Stimulated activated CD4-positive, alpha-beta T cell treated with anti-CD3 and anti-CD28 coated beads, Interleukin-12 subunit alpha, Interleukin-12 subunit beta, amount 100 ng/mL, for 48 hours (primary cell): Measurements from ENCODE around the gene KRT40.
A peak's percentile ranks its signal among the peaks of the same experiment; 100 is the strongest.

Experiments
- DNase-seq, 3 donors: peaks; one replicate each; pipeline ENCODE4 v3.0.0-alpha.2; 2020; ENCODE audit warnings: low read depth in 2 of 3, low spot score in 1 of 3

KRT40 gene

GRCh38 chr17:40953881-40954280, 30.2 kb downstream of the KRT40 start:
- DNase-seq: peak; percentile 6 to 22 (median 7)

- no peak for DNase-seq
These were observed 31.5 kb downstream of the KRT40 start for GRCh38 chr17:40952661-40953060.

- no peak for DNase-seq
These were observed 32.0 kb downstream of the KRT40 start for GRCh38 chr17:40952154-40952553.

GRCh38 chr17:40951011-40951622, 33.0 kb downstream of the KRT40 start:
- DNase-seq: no peak

GRCh38 chr17:40950176-40950575, 34.0 kb downstream of the KRT40 start:
- DNase-seq: no peak

- no peak for DNase-seq
These were observed 34.7 kb downstream of the KRT40 start for GRCh38 chr17:40949418-40949817.

- DNase-seq: no peak
These were observed 36.2 kb downstream of the KRT40 start for GRCh38 chr17:40947929-40948328.

GRCh38 chr17:40945414-40945813, 38.7 kb downstream of the KRT40 start:
- DNase-seq: no peak

GRCh38 chr17:40944531-40944930, 39.6 kb downstream of the KRT40 start:
- DNase-seq: no peak

GRCh38 chr17:40942553-40942952, 41.6 kb downstream of the KRT40 start:
- no peak for DNase-seq

GRCh38 chr17:40940266-40940665, 43.9 kb downstream of the KRT40 start:
- DNase-seq: no peak

GRCh38 chr17:40938981-40939380, 45.1 kb downstream of the KRT40 start:
- no peak for DNase-seq

- DNase-seq: no peak
These were observed 46.7 kb downstream of the KRT40 start, which contains the start of gene KRT23 for GRCh38 chr17:40937384-40937819. TSS of gene KRT23 (minus strand) at chr17:40937646. CDS start at chr17:40936603, 1,043 bp downstream.

GRCh38 chr17:40936976-40937375, 47.1 kb downstream of the KRT40 start:
- no peak for DNase-seq

- DNase-seq: no peak
These were observed 47.6 kb downstream of the KRT40 start for GRCh38 chr17:40936437-40936971.

- DNase-seq: no peak
These were observed 48.5 kb downstream of the KRT40 start for GRCh38 chr17:40935624-40936023.

GRCh38 chr17:40932608-40933007, 51.5 kb downstream of the KRT40 start:
- no peak for DNase-seq

GRCh38 chr17:40931311-40931710, 52.8 kb downstream of the KRT40 start:
- DNase-seq: no peak
